PC-3 (cell line): Measurements from ENCODE around the gene FURIN. TPM values are rescaled to one million over a fixed set of nuclear protein-coding genes. Genes with fewer than 3 reads are reported as not detected.

Experiments
- ATAC-seq: fragments of 200-7000 bp; cut with Tn5 transposase; 2 replicates; pipeline ENCODE4 v1.9.1; 2020; ENCODE audit warnings: mild to moderate bottlenecking, moderate library complexity
- BruUV-seq: library from RNA; stranded (reverse); fragments of 400-500 nt; replicated peaks from 2 replicates; lab custom pipeline; 2021; lab: Mats Ljungman, UMichigan
- CTCF ChIA-PET: fragments of 300-600 bp; sonication (Branson Sonifier 250); formaldehyde crosslinking; loops from one replicate; lab custom pipeline; 2022; ENCODE audit warnings: antibody characterized with exemption; lab: Charles Lee
- POLR2A ChIA-PET: fragments of 300-600 bp; sonication (Branson Sonifier 250); formaldehyde crosslinking; loops from one replicate; lab custom pipeline; 2022; ENCODE audit warnings: antibody characterized with exemption; ENCODE audit not compliant: unreplicated experiment; lab: Charles Lee
- DNase-seq: peaks from one replicate; pipeline ENCODE4 v3.0.0-alpha.2; 2015
- H2AFZ ChIP-seq: fragments of 300-600 bp; sonication (generic); 2 replicates; pipeline ENCODE4 v1.6.0; 2016; ENCODE audit warnings: antibody characterized with exemption, low read length
- H3F3A ChIP-seq: fragments of 300-600 bp; sonication (generic); one replicate; pipeline ENCODE4 v1.6.0; 2017; ENCODE audit warnings: antibody characterized with exemption, low read length, control low read depth, mild to moderate bottlenecking; ENCODE audit not compliant: unreplicated experiment
- H3K27ac ChIP-seq: fragments of 300-600 bp; sonication (generic); 2 replicates; pipeline ENCODE4 v1.5.1; 2016; ENCODE audit warnings: mild to moderate bottlenecking, low read length
- H3K27me3 ChIP-seq: fragments of 300-600 bp; sonication (generic); 2 replicates; pipeline ENCODE4 v1.6.1; 2016; ENCODE audit warnings: low read length, mixed read lengths
- H3K36me3 ChIP-seq: fragments of 300-600 bp; sonication (generic); 2 replicates; pipeline ENCODE4 v1.6.1; 2016; ENCODE audit warnings: low read depth, mixed run types, low read length, mixed read lengths
- H3K4me1 ChIP-seq: fragments of 300-600 bp; sonication (generic); 2 replicates; pipeline ENCODE4 v1.5.1; 2016; ENCODE audit warnings: low read length; ENCODE audit not compliant: insufficient read depth
- H3K4me2 ChIP-seq: fragments of 300-600 bp; sonication (generic); 2 replicates; pipeline ENCODE4 v1.6.0; 2016; ENCODE audit warnings: low read length
- H3K4me3 ChIP-seq: fragments of 300-600 bp; sonication (generic); 2 replicates; pipeline ENCODE4 v1.5.1; 2016; ENCODE audit warnings: mild to moderate bottlenecking, low read length, mixed read lengths
- H3K79me2 ChIP-seq: fragments of 300-600 bp; sonication (generic); 2 replicates; pipeline ENCODE4 v1.6.1; 2017; ENCODE audit warnings: low read length, mixed read lengths
- H3K9ac ChIP-seq: fragments of 300-600 bp; sonication (generic); 2 replicates; pipeline ENCODE4 v1.6.0; 2016; ENCODE audit warnings: mild to moderate bottlenecking, low read length
- H3K9me2 ChIP-seq: fragments of 300-600 bp; sonication (generic); replicated peaks from 2 replicates; pipeline ENCODE4 v1.6.1; 2016; ENCODE audit warnings: mixed run types, low read length, mixed read lengths
- H3K9me3 ChIP-seq: fragments of 300-600 bp; sonication (generic); 2 replicates; pipeline ENCODE4 v1.6.1; 2016; ENCODE audit warnings: low read length, mixed read lengths
- H4K20me1 ChIP-seq: fragments of 300-600 bp; sonication (generic); 2 replicates; pipeline ENCODE4 v1.6.1; 2016; ENCODE audit warnings: low read length, mixed read lengths
- EZH2 ChIP-seq: fragments of 300-600 bp; sonication (generic); IDR thresholded peaks from one replicate; pipeline ENCODE4 v1.6.1; 2017; ENCODE audit warnings: antibody characterized with exemption, mild to moderate bottlenecking, low read length; ENCODE audit not compliant: unreplicated experiment
- EZH2phosphoT487 ChIP-seq: fragments of 300-600 bp; sonication (generic); IDR thresholded peaks from 2 replicates; pipeline ENCODE4 v1.6.1; 2018; ENCODE audit warnings: mild to moderate bottlenecking, antibody characterized with exemption, low read length, borderline replicate concordance
- intact Hi-C: fragments of 100-400 bp; cut with micrococcal nuclease; formaldehyde crosslinking; loops from 2 replicates; pipeline ENCODE4 v1.9.0; 2023
- total RNA-seq: library from RNA; depleted of rRNA; stranded (reverse); fragments of >200 nt; gene quantifications from 2 replicates; pipeline ENCODE4 v1.2.3, GENCODE V29; 2014
- TF ChIP-seq, protein P1 (sequence below): fragments of 300-600 bp; sonication (generic); conservative IDR thresholded peaks from 2 replicates; pipeline ENCODE4 v1.5.1; 2017; ENCODE audit warnings: antibody characterized with exemption, low read depth, mild to moderate bottlenecking, low read length

The FURIN gene
- total RNA-seq, 1 experiment from 2014 or later, result 39.1 TPM

DNA sequence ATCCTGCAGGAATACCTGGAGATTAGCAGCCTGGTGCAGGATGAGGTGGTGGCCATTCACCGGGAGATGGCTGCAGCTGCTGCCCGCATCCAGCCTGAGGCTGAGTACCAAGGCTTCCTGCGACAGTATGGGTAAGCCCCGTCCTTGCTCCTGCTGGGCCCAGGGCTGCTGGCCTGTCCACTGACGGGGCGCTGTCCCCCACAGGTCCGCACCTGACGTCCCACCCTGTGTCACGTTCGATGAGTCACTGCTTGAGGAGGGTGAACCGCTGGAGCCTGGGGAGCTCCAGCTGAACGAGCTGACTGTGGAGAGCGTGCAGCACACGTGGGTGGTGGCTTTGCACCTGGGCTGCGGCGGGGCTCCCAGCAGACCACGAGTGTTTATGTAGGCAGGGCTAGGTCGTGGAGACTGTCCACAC, 20.9 kb downstream of the FURIN start:
- CTCF ChIA-PET, result no interaction called here
- Histone ChIP-seq H3K36me3 (no peaks in the 10 kb centered on the region; the same call in 1 of the 2 replicates), H3F3A (no peaks in the 10 kb centered on the region), H4K20me1 (no peaks in the 10 kb centered on the region), H3K27ac (no peak overlapping the region), H2AFZ (no peak overlapping the region), H3K27me3 (no peaks in the 10 kb centered on the region), H3K4me2 (no peak overlapping the region), H3K4me1 (no peaks in the 10 kb centered on the region), H3K9me2 (no peaks in the 10 kb centered on the region), H3K4me3 (no peak overlapping the region), H3K9me3 (no peaks in the 10 kb centered on the region), H3K9ac (no peak overlapping the region), H3K79me2 (no peaks in the 10 kb centered on the region)
- POLR2A ChIA-PET, result interaction anchor here (0.6 kb wide), 1 partner anchor 786 kb away, joined by 4 read pairs; no protein-coding TSS in a partner anchor
- BruUV-seq, result no TSS peak
- intact Hi-C loops, result loop anchor here (5.0 kb wide), 1 partner anchor 172 kb away; the partner anchor contains the start of gene BLM
- DNase-seq (no peak), ATAC-seq (no peak; the same call in 1 of the 2 replicates)
- TF ChIP-seq EZH2, result no peak
- TF ChIP-seq, protein P1, sequence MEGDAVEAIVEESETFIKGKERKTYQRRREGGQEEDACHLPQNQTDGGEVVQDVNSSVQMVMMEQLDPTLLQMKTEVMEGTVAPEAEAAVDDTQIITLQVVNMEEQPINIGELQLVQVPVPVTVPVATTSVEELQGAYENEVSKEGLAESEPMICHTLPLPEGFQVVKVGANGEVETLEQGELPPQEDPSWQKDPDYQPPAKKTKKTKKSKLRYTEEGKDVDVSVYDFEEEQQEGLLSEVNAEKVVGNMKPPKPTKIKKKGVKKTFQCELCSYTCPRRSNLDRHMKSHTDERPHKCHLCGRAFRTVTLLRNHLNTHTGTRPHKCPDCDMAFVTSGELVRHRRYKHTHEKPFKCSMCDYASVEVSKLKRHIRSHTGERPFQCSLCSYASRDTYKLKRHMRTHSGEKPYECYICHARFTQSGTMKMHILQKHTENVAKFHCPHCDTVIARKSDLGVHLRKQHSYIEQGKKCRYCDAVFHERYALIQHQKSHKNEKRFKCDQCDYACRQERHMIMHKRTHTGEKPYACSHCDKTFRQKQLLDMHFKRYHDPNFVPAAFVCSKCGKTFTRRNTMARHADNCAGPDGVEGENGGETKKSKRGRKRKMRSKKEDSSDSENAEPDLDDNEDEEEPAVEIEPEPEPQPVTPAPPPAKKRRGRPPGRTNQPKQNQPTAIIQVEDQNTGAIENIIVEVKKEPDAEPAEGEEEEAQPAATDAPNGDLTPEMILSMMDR, result no peak

GRCh38 chr15:90889736-90890456, 21.5 kb downstream of the FURIN start:
- no peak overlapping the region for H3K9ac ChIP-seq
- H2AFZ ChIP-seq, result no peak overlapping the region
- intact Hi-C loops, result loop anchor here (5.0 kb wide), 1 partner anchor 173 kb away; the partner anchor contains the start of gene BLM

More at GRCh38 chr15:90889736-90890456, 21.5 kb downstream of the FURIN start:
- H3K9me3 ChIP-seq, result no peaks in the 10 kb centered on the region
- no TSS peak for BruUV-seq
- POLR2A ChIA-PET, result interaction anchor here (0.6 kb wide), 1 partner anchor 787 kb away, joined by 4 read pairs; no protein-coding TSS in a partner anchor
- H4K20me1 ChIP-seq, result no peaks in the 10 kb centered on the region
- ATAC-seq (no peak), DNase-seq (no peak)
- H3K4me2 ChIP-seq, result no peak overlapping the region
- no peaks in the 10 kb centered on the region for H3F3A ChIP-seq
- TF ChIP-seq, protein P1, result no peak
- TF ChIP-seq EZH2, result no peak
- no peak for TF ChIP-seq EZH2phosphoT487
- H3K4me1 ChIP-seq, result no peaks in the 10 kb centered on the region
- CTCF ChIA-PET, result no interaction called here
- H3K27ac ChIP-seq, result no peak overlapping the region
- H3K79me2 ChIP-seq, result no peaks in the 10 kb centered on the region
- H3K27me3 ChIP-seq, result no peaks in the 10 kb centered on the region
- no peak overlapping the region for H3K4me3 ChIP-seq
- H3K9me2 ChIP-seq, result no peaks in the 10 kb centered on the region
- H3K36me3 ChIP-seq, result no peaks in the 10 kb centered on the region; the same call in 1 of the 2 replicates
